H1 (cell line): ENCODE data around the gene SRD5A3. TPM values are rescaled to one million over a fixed set of nuclear protein-coding genes. Genes with fewer than 3 reads are reported as not detected.

Experiments used
- CTCF ChIA-PET: fragments of 300-600 bp; sonication (Branson Sonifier 250); formaldehyde crosslinking; loops from one replicate; lab custom pipeline; 2021; ENCODE audit not compliant: partially characterized antibody; lab: Charles Lee
- POLR2A ChIA-PET: fragments of 300-600 bp; sonication (Branson Sonifier 250); formaldehyde crosslinking; loops from one replicate; lab custom pipeline; 2021; ENCODE audit warnings: inconsistent platforms; ENCODE audit not compliant: partially characterized antibody; lab: Charles Lee
- DNase-seq, 2 experiments: peaks; one replicate each; pipeline versions ENCODE4 v3.0.0 to v3.0.0-alpha.2; 2010 to 2022; ENCODE audit warnings: low spot score in 2 of 2, low read depth in 1 of 2, mixed read lengths in 1 of 2
- FAIRE-seq: peaks from 2 replicates; lab custom pipeline; 2011; peaks lifted over from hg19 to GRCh38; lab: Jason Lieb, UNC
- H2AFZ ChIP-seq: 2 replicates; pipeline ENCODE4 v1.8.1; 2012; ENCODE audit warnings: low read length, inconsistent platforms
- H2AK5ac ChIP-seq: 2 replicates; pipeline ENCODE4 v1.6.1; 2013; ENCODE audit warnings: low read depth, low read length
- H2BK120ac ChIP-seq: replicated peaks from 2 replicates; pipeline ENCODE3; 2013; ENCODE audit warnings: low read depth, low read length, inconsistent platforms
- H2BK12ac ChIP-seq: 2 replicates; pipeline ENCODE4 v1.6.1; 2013; ENCODE audit warnings: low read depth, low read length
- H2BK15ac ChIP-seq: 2 replicates; pipeline ENCODE4 v1.6.1; 2013; ENCODE audit warnings: low read length
- H2BK20ac ChIP-seq: 2 replicates; pipeline ENCODE4 v1.6.1; 2013; ENCODE audit warnings: low read length
- H2BK5ac ChIP-seq: 2 replicates; pipeline ENCODE4 v1.6.1; 2013; ENCODE audit warnings: low read depth, low read length
- H3K14ac ChIP-seq: 2 replicates; pipeline ENCODE4 v1.6.1; 2013; ENCODE audit warnings: inconsistent platforms; ENCODE audit not compliant: insufficient read length
- H3K18ac ChIP-seq: 2 replicates; pipeline ENCODE4 v1.6.1; 2013; ENCODE audit warnings: low read length; ENCODE audit errors: extremely low read depth
- H3K23ac ChIP-seq: 2 replicates; pipeline ENCODE4 v1.6.1; 2013; ENCODE audit warnings: inconsistent platforms; ENCODE audit not compliant: insufficient read length
- H3K23me2 ChIP-seq: 2 replicates; pipeline ENCODE4 v1.6.1; 2013; ENCODE audit warnings: low read depth, low read length
- H3K27ac ChIP-seq: 2 replicates; pipeline ENCODE4 v1.6.1; 2011; ENCODE audit warnings: low read depth, low read length, inconsistent platforms
- H3K27me3 ChIP-seq, 4 experiments: replicated peaks in 1 of 4; 1 replicate in 1 of 4; 2 replicates in 3 of 4; pipeline versions ENCODE4 v1.6.1 to v1.8.1; 2011 to 2013; ENCODE audit warnings: low read length in 3 of 4, mild to moderate bottlenecking in 3 of 4, inconsistent platforms in 2 of 4, mixed read lengths in 2 of 4, moderate library complexity in 1 of 4; ENCODE audit not compliant: control insufficient read depth in 3 of 4, insufficient read depth in 3 of 4; ENCODE audit errors: extremely low read depth in 1 of 4
- H3K36me3 ChIP-seq, 4 experiments: 2 replicates each; pipeline versions ENCODE4 v1.6.1 to v1.8.1; 2011 to 2013; ENCODE audit warnings: mild to moderate bottlenecking in 4 of 4, low read length in 3 of 4, moderate library complexity in 2 of 4, control low read depth in 1 of 4, inconsistent platforms in 1 of 4; ENCODE audit not compliant: insufficient read depth in 4 of 4, control insufficient read depth in 2 of 4
- H3K4ac ChIP-seq: replicated peaks from 2 replicates; pipeline ENCODE3; 2013; ENCODE audit warnings: low read length, low read depth, mixed read lengths, inconsistent platforms; ENCODE audit not compliant: insufficient read length
- H3K4me1 ChIP-seq, 4 experiments: replicated peaks in 1 of 4; 1 replicate in 1 of 4; 2 replicates in 3 of 4; pipeline versions ENCODE4 v1.6.1 to v1.8.1; 2011 to 2013; ENCODE audit warnings: low read length in 3 of 4, inconsistent platforms in 2 of 4, mixed read lengths in 1 of 4; ENCODE audit not compliant: insufficient read depth in 4 of 4, control insufficient read depth in 3 of 4
- H3K4me2 ChIP-seq, 2 experiments: 2 replicates each; pipeline versions ENCODE4 v1.6.1 to v1.8.1; 2011 to 2013; ENCODE audit warnings: low read depth in 2 of 2, low read length in 2 of 2, control low read depth in 1 of 2, inconsistent platforms in 1 of 2, mild to moderate bottlenecking in 1 of 2; ENCODE audit not compliant: insufficient read depth in 1 of 2
- H3K4me3 ChIP-seq, 4 experiments: fragments of 200-600, 300-600 bp in 1 of 4; sonication (generic), shearing (Covaris generic), sonication (Bioruptor Twin) in 1 of 4; 2 replicates each; pipeline versions ENCODE4 v1.5.1 to v1.8.1; 2011 to 2016; ENCODE audit warnings: low read length in 4 of 4, low read depth in 3 of 4, control low read depth in 2 of 4, inconsistent platforms in 2 of 4, mild to moderate bottlenecking in 2 of 4, mixed read lengths in 1 of 4, moderate library complexity in 1 of 4; ENCODE audit not compliant: insufficient read depth in 2 of 4; ENCODE audit errors: extremely low read depth in 1 of 4
- H3K56ac ChIP-seq: replicated peaks from 2 replicates; pipeline ENCODE3; 2013; ENCODE audit warnings: low read depth, mild to moderate bottlenecking, mixed read lengths, low read length, inconsistent platforms; ENCODE audit not compliant: insufficient read length
- H3K79me1 ChIP-seq: 2 replicates; pipeline ENCODE4 v1.6.1; 2013; ENCODE audit warnings: low read depth, low read length, control low read depth
- H3K79me2 ChIP-seq, 2 experiments: 2 replicates each; pipeline versions ENCODE4 v1.6.1 to v1.8.1; 2012 to 2013; ENCODE audit warnings: low read length in 2 of 2, mild to moderate bottlenecking in 2 of 2, inconsistent platforms in 1 of 2; ENCODE audit not compliant: insufficient read depth in 2 of 2, control insufficient read depth in 1 of 2
- H3K9ac ChIP-seq, 4 experiments: replicated peaks in 1 of 4; 1 replicate in 1 of 4; 2 replicates in 3 of 4; pipeline versions ENCODE4 v1.6.1 to v1.8.1; 2011 to 2013; ENCODE audit warnings: low read depth in 3 of 4, low read length in 3 of 4, control low read depth in 2 of 4, mild to moderate bottlenecking in 2 of 4, moderate library complexity in 2 of 4, inconsistent platforms in 1 of 4; ENCODE audit errors: extremely low read depth in 1 of 4
- H3K9me3 ChIP-seq, 2 experiments: 2 replicates each; pipeline versions ENCODE4 v1.6.1 to v1.8.1; 2012 to 2013; ENCODE audit warnings: mild to moderate bottlenecking in 2 of 2, moderate library complexity in 2 of 2, control low read depth in 1 of 2, inconsistent platforms in 1 of 2, low read depth in 1 of 2, low read length in 1 of 2, mixed read lengths in 1 of 2; ENCODE audit not compliant: insufficient read depth in 2 of 2
- H4K20me1 ChIP-seq, 2 experiments: replicated peaks in 1 of 2; 2 replicates each; pipeline versions ENCODE3 to v1.8.1; 2011 to 2013; ENCODE audit warnings: inconsistent platforms in 2 of 2, low read length in 2 of 2, mild to moderate bottlenecking in 1 of 2; ENCODE audit not compliant: insufficient read depth in 2 of 2, control insufficient read depth in 1 of 2
- H4K5ac ChIP-seq: 2 replicates; pipeline ENCODE4 v1.6.1; 2013; ENCODE audit warnings: low read length, low read depth, mixed read lengths, inconsistent platforms; ENCODE audit not compliant: insufficient read length
- H4K8ac ChIP-seq: 2 replicates; pipeline ENCODE4 v1.8.0; 2013; ENCODE audit warnings: mild to moderate bottlenecking, moderate library complexity, low read length, inconsistent platforms; ENCODE audit not compliant: insufficient read depth; ENCODE audit errors: extremely low read depth
- H4K91ac ChIP-seq: replicated peaks from 2 replicates; pipeline ENCODE3; 2013; ENCODE audit warnings: low read length, mixed read lengths, inconsistent platforms; ENCODE audit not compliant: insufficient read length
- CHD1 ChIP-seq: IDR thresholded peaks from 2 replicates; pipeline ENCODE4 v1.6.1; 2012; ENCODE audit warnings: low read depth, low read length, improper control_type of control experiment
- EGR1 ChIP-seq: IDR thresholded peaks from 2 replicates; pipeline ENCODE4 v1.6.1; 2011; ENCODE audit warnings: low read depth, low read length, borderline replicate concordance
- EP300 ChIP-seq, 2 experiments: IDR thresholded peaks; 1 replicate in 1 of 2; 2 replicates in 1 of 2; pipeline ENCODE4 v1.6.1; 2011 to 2012; ENCODE audit warnings: low read depth in 2 of 2, low read length in 2 of 2, mild to moderate bottlenecking in 2 of 2, borderline replicate concordance in 1 of 2, inconsistent platforms in 1 of 2, moderate library complexity in 1 of 2
- KDM5A ChIP-seq: fragments of 200-600 bp; IDR thresholded peaks from 2 replicates; pipeline ENCODE4 v1.7.1; 2012; ENCODE audit warnings: mild to moderate bottlenecking, low read length, inconsistent platforms, mixed read lengths
- NANOG ChIP-seq: IDR thresholded peaks from 2 replicates; pipeline ENCODE4 v1.6.1; 2011; ENCODE audit warnings: low read length, low read depth, mild to moderate bottlenecking, inconsistent platforms; ENCODE audit not compliant: insufficient read depth, poor library complexity, severe bottlenecking
- NRF1 ChIP-seq: IDR thresholded peaks from 2 replicates; pipeline ENCODE4 v1.6.1; 2011; ENCODE audit warnings: mild to moderate bottlenecking, low read depth, low read length, improper control_type of control experiment
- ZNF274 ChIP-seq: IDR thresholded peaks from 2 replicates; pipeline ENCODE4 v1.7.0; 2012; ENCODE audit warnings: low read length, borderline replicate concordance; ENCODE audit errors: extremely low read depth
- WGBS, 2 experiments: shearing (Covaris generic) in 1 of 2; methylation state at CpG; one replicate each; pipeline versions ENCODE4 v1.1.6 to v1.1.7; 2013 to 2015; ENCODE audit warnings: low lambda C conversion rate in 2 of 2, mixed read lengths in 2 of 2, inconsistent platforms in 1 of 2, low coverage in 1 of 2, missing lambda C conversion rate in 1 of 2; ENCODE audit not compliant: insufficient replicate concordance in 2 of 2, insufficient coverage in 1 of 2, insufficient read length in 1 of 2; ENCODE audit errors: extremely low coverage in 1 of 2, missing lambda C conversion rate in 1 of 2; 5-methylcytosine and 5-hydroxymethylcytosine counted together
- polyA plus RNA-seq, 7 experiments: library from polyadenylated mRNA; depleted of rRNA in 3 of 7; stranded (reverse) in 5 of 7; unstranded in 2 of 7; fragments of >200 nt in 5 of 7; fragments of 200-250 nt in 2 of 7; gene quantifications; 1 replicate in 5 of 7; 2 replicates in 1 of 7; 4 replicates in 1 of 7; pipeline versions ENCODE4 v1.2.1 to v1.2.3, GENCODE V29; 2011 to 2013; ENCODE audit warnings: missing spikeins in 2 of 7, mixed read lengths in 2 of 7
- total RNA-seq: library from RNA; stranded (reverse); fragmentation: NEBNext Ultra II Directional; extraction: Animal tissue kit (Norgen Biotek cat#: 25700); gene quantifications from 2 replicates; pipeline ENCODE4 v1.2.1, GENCODE V29; 2021
- TF ChIP-seq, protein P1 (sequence below): IDR thresholded peaks from 2 replicates; pipeline ENCODE4 v1.6.1; 2012; ENCODE audit warnings: inconsistent platforms
- TF ChIP-seq, protein P2 (sequence below): IDR thresholded peaks from 2 replicates; pipeline ENCODE4 v1.6.1; 2011; ENCODE audit warnings: low read length, improper control_type of control experiment

The SRD5A3 gene
- total and polyA plus RNA-seq, 2 of the 8 experiments (the other 6 are each of a cell fraction or from before 2014, with no cell fraction given) = 19.6 to 34.6 TPM

GRCh38 chr4:55393461-55394320, 47.6 kb downstream of the SRD5A3 start:
- Histone ChIP-seq H3K79me2 (peaks cover 21 to 27% of the 10 kb centered on the region in 2 experiments), H3K18ac (no peak overlapping the region), H3K23me2 (peaks cover 18% of the 10 kb centered on the region), H2BK5ac (no peak overlapping the region), H4K20me1 (peaks cover 6 to 9% of the 10 kb centered on the region in 2 experiments), H3K4me1 (peaks cover 0 to 6% (median under 1%) of the 10 kb centered on the region in 4 experiments; a peak in 2 of 7 replicates), H2AK5ac (no peak overlapping the region), H2BK12ac (0 out of 2 replicates have a peak overlapping the region, but pooled peaks have one; percentile 1), H3K27ac (no peak overlapping the region), H3K27me3 (no peaks in the 10 kb centered on the region), H3K14ac (no peak overlapping the region), H3K56ac (no peak overlapping the region), H3K9ac (no peak overlapping the region), H3K23ac (no peak overlapping the region), H3K4ac (no peak overlapping the region), H3K79me1 (peaks cover 2% of the 10 kb centered on the region; the same call in 1 of the 2 replicates), H3K36me3 (peaks cover 0 to 7% (median 0%) of the 10 kb centered on the region in 4 experiments; a peak in 1 of 8 replicates), H2BK20ac (no peak overlapping the region), H4K5ac (no peak overlapping the region), H4K8ac (no peak overlapping the region), H4K91ac (no peak overlapping the region), H2BK120ac (no peak overlapping the region), H3K4me3 (no peak overlapping the region), H2AFZ (no peak overlapping the region), H2BK15ac (no peak overlapping the region; the same call in 1 of the 2 replicates), H3K4me2 (no peak overlapping the region), H3K9me3 (no peaks in the 10 kb centered on the region)
- FAIRE-seq (no peak), DNase-seq (no peak)
- POLR2A ChIA-PET = interaction anchor here (1.4 to 1.8 kb wide), 2 partner anchors 12 to 38 kb away, joined by 3 to 7 read pairs; no protein-coding TSS in a partner anchor
- CTCF ChIA-PET = interaction anchor here (1.2 to 1.8 kb wide), 2 partner anchors 16 to 209 kb away, joined by 4 to 5 read pairs; no protein-coding TSS in a partner anchor
- 91% methylated on average over 4 of the region's 4 CpGs; no CpG with 5 or more reads in 1 of the 2 experiments for WGBS, 2 experiments
- TF ChIP-seq ZNF274 (no peak), EP300 (IDR thresholded peaks at IDR 0.05; ENCODE audit: borderline replicate concordance in 1 of 2, low read depth in 2 of 2, low read length in 2 of 2) (no peak), CHD1 (no peak), KDM5A (no peak), NRF1 (no peak), NANOG (no peak), EGR1 (no peak)
- TF ChIP-seq, protein P1, sequence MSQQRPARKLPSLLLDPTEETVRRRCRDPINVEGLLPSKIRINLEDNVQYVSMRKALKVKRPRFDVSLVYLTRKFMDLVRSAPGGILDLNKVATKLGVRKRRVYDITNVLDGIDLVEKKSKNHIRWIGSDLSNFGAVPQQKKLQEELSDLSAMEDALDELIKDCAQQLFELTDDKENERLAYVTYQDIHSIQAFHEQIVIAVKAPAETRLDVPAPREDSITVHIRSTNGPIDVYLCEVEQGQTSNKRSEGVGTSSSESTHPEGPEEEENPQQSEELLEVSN = no peak
- TF ChIP-seq, protein P2, sequence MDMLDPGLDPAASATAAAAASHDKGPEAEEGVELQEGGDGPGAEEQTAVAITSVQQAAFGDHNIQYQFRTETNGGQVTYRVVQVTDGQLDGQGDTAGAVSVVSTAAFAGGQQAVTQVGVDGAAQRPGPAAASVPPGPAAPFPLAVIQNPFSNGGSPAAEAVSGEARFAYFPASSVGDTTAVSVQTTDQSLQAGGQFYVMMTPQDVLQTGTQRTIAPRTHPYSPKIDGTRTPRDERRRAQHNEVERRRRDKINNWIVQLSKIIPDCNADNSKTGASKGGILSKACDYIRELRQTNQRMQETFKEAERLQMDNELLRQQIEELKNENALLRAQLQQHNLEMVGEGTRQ = no peak
